H1 (cell line): ENCODE results near the gene NMUR1. TPM values are rescaled to one million over a fixed set of nuclear protein-coding genes. Genes with fewer than 3 reads are reported as not detected.

ENCODE experiments used
- CTCF ChIA-PET: fragments of 300-600 bp; sonication (Branson Sonifier 250); formaldehyde crosslinking; loops from one replicate; lab custom pipeline; 2021; ENCODE audit not compliant: partially characterized antibody; lab: Charles Lee
- POLR2A ChIA-PET: fragments of 300-600 bp; sonication (Branson Sonifier 250); formaldehyde crosslinking; loops from one replicate; lab custom pipeline; 2021; ENCODE audit warnings: inconsistent platforms; ENCODE audit not compliant: partially characterized antibody; lab: Charles Lee
- DNase-seq, 2 experiments: peaks; one replicate each; pipeline versions ENCODE4 v3.0.0 to v3.0.0-alpha.2; 2010 to 2022; ENCODE audit warnings: low spot score in 2 of 2, low read depth in 1 of 2, mixed read lengths in 1 of 2
- FAIRE-seq: peaks from 2 replicates; lab custom pipeline; 2011; peaks lifted over from hg19 to GRCh38; lab: Jason Lieb, UNC
- H2AFZ ChIP-seq: 2 replicates; pipeline ENCODE4 v1.8.1; 2012; ENCODE audit warnings: low read length, inconsistent platforms
- H2AK5ac ChIP-seq: 2 replicates; pipeline ENCODE4 v1.6.1; 2013; ENCODE audit warnings: low read depth, low read length
- H2BK120ac ChIP-seq: replicated peaks from 2 replicates; pipeline ENCODE3; 2013; ENCODE audit warnings: low read depth, low read length, inconsistent platforms
- H2BK12ac ChIP-seq: 2 replicates; pipeline ENCODE4 v1.6.1; 2013; ENCODE audit warnings: low read depth, low read length
- H2BK15ac ChIP-seq: 2 replicates; pipeline ENCODE4 v1.6.1; 2013; ENCODE audit warnings: low read length
- H2BK20ac ChIP-seq: 2 replicates; pipeline ENCODE4 v1.6.1; 2013; ENCODE audit warnings: low read length
- H2BK5ac ChIP-seq: 2 replicates; pipeline ENCODE4 v1.6.1; 2013; ENCODE audit warnings: low read depth, low read length
- H3K14ac ChIP-seq: 2 replicates; pipeline ENCODE4 v1.6.1; 2013; ENCODE audit warnings: inconsistent platforms; ENCODE audit not compliant: insufficient read length
- H3K18ac ChIP-seq: 2 replicates; pipeline ENCODE4 v1.6.1; 2013; ENCODE audit warnings: low read length; ENCODE audit errors: extremely low read depth
- H3K23ac ChIP-seq: 2 replicates; pipeline ENCODE4 v1.6.1; 2013; ENCODE audit warnings: inconsistent platforms; ENCODE audit not compliant: insufficient read length
- H3K23me2 ChIP-seq: 2 replicates; pipeline ENCODE4 v1.6.1; 2013; ENCODE audit warnings: low read depth, low read length
- H3K27ac ChIP-seq: 2 replicates; pipeline ENCODE4 v1.6.1; 2011; ENCODE audit warnings: low read depth, low read length, inconsistent platforms
- H3K27me3 ChIP-seq, 4 experiments: replicated peaks in 1 of 4; 1 replicate in 1 of 4; 2 replicates in 3 of 4; pipeline versions ENCODE4 v1.6.1 to v1.8.1; 2011 to 2013; ENCODE audit warnings: low read length in 3 of 4, mild to moderate bottlenecking in 3 of 4, inconsistent platforms in 2 of 4, mixed read lengths in 2 of 4, moderate library complexity in 1 of 4; ENCODE audit not compliant: control insufficient read depth in 3 of 4, insufficient read depth in 3 of 4; ENCODE audit errors: extremely low read depth in 1 of 4
- H3K36me3 ChIP-seq, 4 experiments: 2 replicates each; pipeline versions ENCODE4 v1.6.1 to v1.8.1; 2011 to 2013; ENCODE audit warnings: mild to moderate bottlenecking in 4 of 4, low read length in 3 of 4, moderate library complexity in 2 of 4, control low read depth in 1 of 4, inconsistent platforms in 1 of 4; ENCODE audit not compliant: insufficient read depth in 4 of 4, control insufficient read depth in 2 of 4
- H3K4ac ChIP-seq: replicated peaks from 2 replicates; pipeline ENCODE3; 2013; ENCODE audit warnings: low read length, low read depth, mixed read lengths, inconsistent platforms; ENCODE audit not compliant: insufficient read length
- H3K4me1 ChIP-seq, 4 experiments: replicated peaks in 1 of 4; 1 replicate in 1 of 4; 2 replicates in 3 of 4; pipeline versions ENCODE4 v1.6.1 to v1.8.1; 2011 to 2013; ENCODE audit warnings: low read length in 3 of 4, inconsistent platforms in 2 of 4, mixed read lengths in 1 of 4; ENCODE audit not compliant: insufficient read depth in 4 of 4, control insufficient read depth in 3 of 4
- H3K4me2 ChIP-seq, 2 experiments: 2 replicates each; pipeline versions ENCODE4 v1.6.1 to v1.8.1; 2011 to 2013; ENCODE audit warnings: low read depth in 2 of 2, low read length in 2 of 2, control low read depth in 1 of 2, inconsistent platforms in 1 of 2, mild to moderate bottlenecking in 1 of 2; ENCODE audit not compliant: insufficient read depth in 1 of 2
- H3K4me3 ChIP-seq, 4 experiments: fragments of 200-600, 300-600 bp in 1 of 4; sonication (generic), shearing (Covaris generic), sonication (Bioruptor Twin) in 1 of 4; 2 replicates each; pipeline versions ENCODE4 v1.5.1 to v1.8.1; 2011 to 2016; ENCODE audit warnings: low read length in 4 of 4, low read depth in 3 of 4, control low read depth in 2 of 4, inconsistent platforms in 2 of 4, mild to moderate bottlenecking in 2 of 4, mixed read lengths in 1 of 4, moderate library complexity in 1 of 4; ENCODE audit not compliant: insufficient read depth in 2 of 4; ENCODE audit errors: extremely low read depth in 1 of 4
- H3K56ac ChIP-seq: replicated peaks from 2 replicates; pipeline ENCODE3; 2013; ENCODE audit warnings: low read depth, mild to moderate bottlenecking, mixed read lengths, low read length, inconsistent platforms; ENCODE audit not compliant: insufficient read length
- H3K79me1 ChIP-seq: 2 replicates; pipeline ENCODE4 v1.6.1; 2013; ENCODE audit warnings: low read depth, low read length, control low read depth
- H3K79me2 ChIP-seq, 2 experiments: 2 replicates each; pipeline versions ENCODE4 v1.6.1 to v1.8.1; 2012 to 2013; ENCODE audit warnings: low read length in 2 of 2, mild to moderate bottlenecking in 2 of 2, inconsistent platforms in 1 of 2; ENCODE audit not compliant: insufficient read depth in 2 of 2, control insufficient read depth in 1 of 2
- H3K9ac ChIP-seq, 4 experiments: replicated peaks in 1 of 4; 1 replicate in 1 of 4; 2 replicates in 3 of 4; pipeline versions ENCODE4 v1.6.1 to v1.8.1; 2011 to 2013; ENCODE audit warnings: low read depth in 3 of 4, low read length in 3 of 4, control low read depth in 2 of 4, mild to moderate bottlenecking in 2 of 4, moderate library complexity in 2 of 4, inconsistent platforms in 1 of 4; ENCODE audit errors: extremely low read depth in 1 of 4
- H3K9me3 ChIP-seq, 2 experiments: 2 replicates each; pipeline versions ENCODE4 v1.6.1 to v1.8.1; 2012 to 2013; ENCODE audit warnings: mild to moderate bottlenecking in 2 of 2, moderate library complexity in 2 of 2, control low read depth in 1 of 2, inconsistent platforms in 1 of 2, low read depth in 1 of 2, low read length in 1 of 2, mixed read lengths in 1 of 2; ENCODE audit not compliant: insufficient read depth in 2 of 2
- H4K20me1 ChIP-seq, 2 experiments: replicated peaks in 1 of 2; 2 replicates each; pipeline versions ENCODE3 to v1.8.1; 2011 to 2013; ENCODE audit warnings: inconsistent platforms in 2 of 2, low read length in 2 of 2, mild to moderate bottlenecking in 1 of 2; ENCODE audit not compliant: insufficient read depth in 2 of 2, control insufficient read depth in 1 of 2
- H4K5ac ChIP-seq: 2 replicates; pipeline ENCODE4 v1.6.1; 2013; ENCODE audit warnings: low read length, low read depth, mixed read lengths, inconsistent platforms; ENCODE audit not compliant: insufficient read length
- H4K8ac ChIP-seq: 2 replicates; pipeline ENCODE4 v1.8.0; 2013; ENCODE audit warnings: mild to moderate bottlenecking, moderate library complexity, low read length, inconsistent platforms; ENCODE audit not compliant: insufficient read depth; ENCODE audit errors: extremely low read depth
- H4K91ac ChIP-seq: replicated peaks from 2 replicates; pipeline ENCODE3; 2013; ENCODE audit warnings: low read length, mixed read lengths, inconsistent platforms; ENCODE audit not compliant: insufficient read length
- GTF2F1 ChIP-seq: IDR thresholded peaks from 2 replicates; pipeline ENCODE4 v1.6.1; 2012; ENCODE audit warnings: low read depth, low read length, improper control_type of control experiment, borderline replicate concordance
- NRF1 ChIP-seq: IDR thresholded peaks from 2 replicates; pipeline ENCODE4 v1.6.1; 2011; ENCODE audit warnings: mild to moderate bottlenecking, low read depth, low read length, improper control_type of control experiment
- RBBP5 ChIP-seq: IDR thresholded peaks from 2 replicates; pipeline ENCODE4 v1.7.1; 2012; ENCODE audit warnings: low read depth, mild to moderate bottlenecking, inconsistent platforms, low read length, moderate library complexity, borderline replicate concordance
- WGBS, 2 experiments: shearing (Covaris generic) in 1 of 2; methylation state at CpG; one replicate each; pipeline versions ENCODE4 v1.1.6 to v1.1.7; 2013 to 2015; ENCODE audit warnings: low lambda C conversion rate in 2 of 2, mixed read lengths in 2 of 2, inconsistent platforms in 1 of 2, low coverage in 1 of 2, missing lambda C conversion rate in 1 of 2; ENCODE audit not compliant: insufficient replicate concordance in 2 of 2, insufficient coverage in 1 of 2, insufficient read length in 1 of 2; ENCODE audit errors: extremely low coverage in 1 of 2, missing lambda C conversion rate in 1 of 2; 5-methylcytosine and 5-hydroxymethylcytosine counted together
- polyA plus RNA-seq, 7 experiments: library from polyadenylated mRNA; depleted of rRNA in 3 of 7; stranded (reverse) in 5 of 7; unstranded in 2 of 7; fragments of >200 nt in 5 of 7; fragments of 200-250 nt in 2 of 7; gene quantifications; 1 replicate in 5 of 7; 2 replicates in 1 of 7; 4 replicates in 1 of 7; pipeline versions ENCODE4 v1.2.1 to v1.2.3, GENCODE V29; 2011 to 2013; ENCODE audit warnings: missing spikeins in 2 of 7, mixed read lengths in 2 of 7
- total RNA-seq: library from RNA; stranded (reverse); fragmentation: NEBNext Ultra II Directional; extraction: Animal tissue kit (Norgen Biotek cat#: 25700); gene quantifications from 2 replicates; pipeline ENCODE4 v1.2.1, GENCODE V29; 2021

Gene NMUR1
- total and polyA plus RNA-seq, 2 of the 8 experiments (the other 6 are each of a cell fraction or from before 2014, with no cell fraction given): 0.56 to 1.5 TPM

GRCh38 chr2:231533777-231534125 lies 3.5 kb upstream of the NMUR1 start:
- H2BK12ac ChIP-seq: peak overlapping the region; percentile 6; the same call in 1 of the 2 replicates
- H3K14ac ChIP-seq: no peak overlapping the region
- H4K5ac ChIP-seq: no peak overlapping the region
- no peaks in the 10 kb centered on the region for H4K20me1 ChIP-seq
- H3K23ac ChIP-seq: no peak overlapping the region
- H3K27me3 ChIP-seq: peaks cover 1 to 18% (median 16%) of the 10 kb centered on the region in 4 experiments
- H4K91ac ChIP-seq: no peak overlapping the region
- DNase-seq: no peak
- H2BK20ac ChIP-seq: no peak overlapping the region
- ChIA-PET CTCF (interaction anchor here (1.0 to 5.8 kb wide), 16 partner anchors 8 to 188 kb away, joined by 3 to 49 read pairs (median 6); no protein-coding TSS in a partner anchor), POLR2A (interaction anchor here (0.8 to 1.9 kb wide), 6 partner anchors 19 to 79 kb away, joined by 3 to 6 read pairs (median 3); no protein-coding TSS in a partner anchor)
- no peak overlapping the region for H2BK5ac ChIP-seq
- H2AFZ ChIP-seq: no peak overlapping the region
- no peaks in the 10 kb centered on the region for H3K79me2 ChIP-seq
- 93% methylated on average over 7 of the region's 7 CpGs; no CpG with 5 or more reads in 1 of the 2 experiments for WGBS, 2 experiments
- no peak overlapping the region for H3K4me3 ChIP-seq
- H3K79me1 ChIP-seq: no peaks in the 10 kb centered on the region
- no peak overlapping the region for H3K56ac ChIP-seq
- H3K18ac ChIP-seq: no peak overlapping the region
- H3K9ac ChIP-seq: no peak overlapping the region
- no peak overlapping the region for H3K4me2 ChIP-seq
- H3K23me2 ChIP-seq: peaks cover 3% of the 10 kb centered on the region; the same call in 1 of the 2 replicates
- no peak overlapping the region for H4K8ac ChIP-seq
- no peak for FAIRE-seq
- no peak overlapping the region for H2BK15ac ChIP-seq
- H2BK120ac ChIP-seq: no peak overlapping the region
- H3K36me3 ChIP-seq: no peaks in the 10 kb centered on the region
- no peak overlapping the region for H2AK5ac ChIP-seq
- no peak overlapping the region for H3K27ac ChIP-seq
- no peak overlapping the region for H3K4ac ChIP-seq
- no peaks in the 10 kb centered on the region for H3K9me3 ChIP-seq
- peaks cover 0 to 7% (median 3%) of the 10 kb centered on the region in 4 experiments; a peak in 2 of 7 replicates for H3K4me1 ChIP-seq
- TF ChIP-seq GTF2F1 (no peak), RBBP5 (no peak), NRF1 (no peak)
